ENCODE results near the gene FAM187B. TPM values are rescaled to one million over a fixed set of nuclear protein-coding genes. Genes with fewer than 3 reads are reported as not detected.

Gene FAM187B
- total RNA-seq, 2 donors from 2014 or later, result not detected

DNA sequence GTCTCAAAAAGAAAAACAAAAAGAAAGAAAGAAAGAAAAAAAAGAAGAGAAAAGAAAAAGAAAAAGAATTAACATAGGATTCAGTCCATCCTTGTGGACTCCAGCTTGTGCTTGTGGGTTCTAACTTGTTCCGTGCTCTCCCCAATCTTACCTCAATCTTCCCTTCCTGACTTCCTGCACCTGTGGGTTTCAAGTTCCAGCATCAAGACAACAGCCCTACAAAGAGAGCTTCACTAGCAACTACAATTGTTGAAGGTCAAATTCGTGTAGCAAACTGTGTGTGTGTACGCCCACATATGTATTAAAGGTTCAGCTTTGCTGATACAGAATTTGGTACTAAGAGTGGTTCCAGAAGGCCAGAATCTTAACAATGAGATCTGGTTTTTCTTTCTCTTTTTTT, 48.7 kb downstream of the FAM187B start:
- DNase-seq (no peak), ATAC-seq (no peak)
- no peak overlapping the region for H3K27ac ChIP-seq
- TF ChIP-seq, protein P1, sequence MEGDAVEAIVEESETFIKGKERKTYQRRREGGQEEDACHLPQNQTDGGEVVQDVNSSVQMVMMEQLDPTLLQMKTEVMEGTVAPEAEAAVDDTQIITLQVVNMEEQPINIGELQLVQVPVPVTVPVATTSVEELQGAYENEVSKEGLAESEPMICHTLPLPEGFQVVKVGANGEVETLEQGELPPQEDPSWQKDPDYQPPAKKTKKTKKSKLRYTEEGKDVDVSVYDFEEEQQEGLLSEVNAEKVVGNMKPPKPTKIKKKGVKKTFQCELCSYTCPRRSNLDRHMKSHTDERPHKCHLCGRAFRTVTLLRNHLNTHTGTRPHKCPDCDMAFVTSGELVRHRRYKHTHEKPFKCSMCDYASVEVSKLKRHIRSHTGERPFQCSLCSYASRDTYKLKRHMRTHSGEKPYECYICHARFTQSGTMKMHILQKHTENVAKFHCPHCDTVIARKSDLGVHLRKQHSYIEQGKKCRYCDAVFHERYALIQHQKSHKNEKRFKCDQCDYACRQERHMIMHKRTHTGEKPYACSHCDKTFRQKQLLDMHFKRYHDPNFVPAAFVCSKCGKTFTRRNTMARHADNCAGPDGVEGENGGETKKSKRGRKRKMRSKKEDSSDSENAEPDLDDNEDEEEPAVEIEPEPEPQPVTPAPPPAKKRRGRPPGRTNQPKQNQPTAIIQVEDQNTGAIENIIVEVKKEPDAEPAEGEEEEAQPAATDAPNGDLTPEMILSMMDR (IDR thresholded peaks at IDR 0.05), result no peak
- no peak for TF ChIP-seq POLR2A (IDR thresholded peaks at IDR 0.05)
- no peak overlapping the region for H3K4me3 ChIP-seq
- no peaks in the 10 kb centered on the region for H3K9me3 ChIP-seq
- 69 to 73% methylated on average over 3 of the region's 3 CpGs for WGBS, 2 donors
- intact Hi-C loops (cut with DNase I), result no loop called here
- H3K4me1 ChIP-seq, result no peaks in the 10 kb centered on the region
- peaks cover 0 to 5% of the 10 kb centered on the region in 2 donors for H3K27me3 ChIP-seq
- H3K36me3 ChIP-seq (replicated peaks in 1 of 2; ENCODE audit: insufficient read depth in 1 of 2, low read depth in 2 of 2), result no peaks in the 10 kb centered on the region

DNA sequence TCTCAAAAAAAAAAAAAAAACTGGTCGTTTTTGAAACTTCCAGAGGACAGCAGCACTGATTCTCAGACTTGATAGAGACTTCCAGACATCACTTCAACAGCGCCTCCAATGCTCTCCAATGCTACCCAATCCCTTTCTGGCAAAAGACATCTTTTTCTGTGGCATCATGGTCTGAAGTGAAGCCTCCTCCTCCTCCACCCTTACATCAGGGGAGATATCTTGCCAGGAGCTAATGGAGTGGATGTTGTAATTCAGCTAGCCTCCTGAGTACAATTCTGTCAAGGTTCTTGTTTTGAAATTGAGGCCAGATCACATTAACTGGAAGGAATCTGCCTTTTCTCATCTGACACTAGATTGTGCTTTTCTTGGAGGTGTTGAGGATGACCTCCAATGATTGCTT, 49.8 kb downstream of the FAM187B start:
- Histone ChIP-seq H3K4me1 (no peaks in the 10 kb centered on the region), H3K36me3 (replicated peaks in 1 of 2; ENCODE audit: insufficient read depth in 1 of 2, low read depth in 2 of 2) (no peaks in the 10 kb centered on the region), H3K27me3 (peaks cover 0 to 5% of the 10 kb centered on the region in 2 donors), H3K27ac (no peak overlapping the region), H3K9me3 (no peaks in the 10 kb centered on the region), H3K4me3 (no peak overlapping the region)
- 53 to 55% methylated on average over 2 of the region's 2 CpGs for WGBS, 2 donors
- intact Hi-C loops (cut with DNase I), result no loop called here
- DNase-seq, result no peak
- ATAC-seq, result no peak
- TF ChIP-seq, protein P1 (IDR thresholded peaks at IDR 0.05), result no peak
- TF ChIP-seq POLR2A (IDR thresholded peaks at IDR 0.05), result no peak

DNA sequence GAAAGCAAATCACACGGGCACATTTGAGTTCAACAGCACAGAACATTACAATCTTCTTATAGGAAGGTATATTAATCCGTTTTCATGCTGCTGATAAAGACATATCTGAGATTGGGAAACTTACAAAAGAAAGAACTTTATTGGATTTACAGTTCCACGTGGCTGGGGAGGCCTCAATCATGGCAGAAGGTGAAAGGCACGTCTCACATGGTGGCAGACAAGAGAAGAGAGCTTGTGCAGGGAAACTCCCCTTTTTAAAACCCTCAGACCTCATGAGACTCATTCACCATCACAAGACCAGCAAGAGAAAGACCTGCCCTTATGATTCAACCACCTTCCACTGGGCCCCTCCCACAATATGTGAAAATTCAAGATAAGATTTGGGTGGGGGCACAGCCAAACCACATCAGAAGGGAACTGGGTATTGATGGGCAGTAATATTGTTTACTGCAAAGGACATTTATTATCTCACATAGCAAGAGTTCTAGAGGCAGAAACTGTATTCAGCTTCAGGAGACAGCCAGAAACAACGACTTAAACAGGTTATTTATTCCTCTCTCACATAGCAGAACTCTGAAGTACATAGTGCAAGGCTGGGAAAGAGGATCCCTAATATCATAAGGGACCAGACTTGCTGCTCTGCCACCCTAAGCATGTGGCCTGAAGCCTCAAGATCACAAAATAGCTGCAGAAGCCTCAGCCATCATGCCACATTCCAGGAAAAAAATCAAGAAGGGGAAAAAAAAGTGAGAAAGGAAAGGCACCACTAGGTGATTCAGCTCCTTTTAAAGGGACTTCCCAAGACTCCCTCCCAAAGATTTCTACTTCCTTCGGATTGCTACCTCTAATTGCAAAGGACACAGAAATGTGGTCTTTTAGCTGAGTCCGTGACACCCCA, 50.9 kb downstream of the FAM187B start:
- Histone ChIP-seq H3K36me3 (replicated peaks in 1 of 2; ENCODE audit: insufficient read depth in 1 of 2, low read depth in 2 of 2) (no peaks in the 10 kb centered on the region), H3K4me1 (no peaks in the 10 kb centered on the region), H3K4me3 (no peak overlapping the region), H3K27me3 (peaks cover 0 to 5% of the 10 kb centered on the region in 2 donors), H3K9me3 (no peaks in the 10 kb centered on the region), H3K27ac (no peak overlapping the region)
- 69 to 71% methylated on average over 7 of the region's 7 CpGs for WGBS, 2 donors
- ATAC-seq (no peak), DNase-seq (no peak)
- TF ChIP-seq, protein P1 (IDR thresholded peaks at IDR 0.05), result no peak
- TF ChIP-seq POLR2A (IDR thresholded peaks at IDR 0.05), result no peak
- intact Hi-C loops (cut with DNase I), result no loop called here

DNA sequence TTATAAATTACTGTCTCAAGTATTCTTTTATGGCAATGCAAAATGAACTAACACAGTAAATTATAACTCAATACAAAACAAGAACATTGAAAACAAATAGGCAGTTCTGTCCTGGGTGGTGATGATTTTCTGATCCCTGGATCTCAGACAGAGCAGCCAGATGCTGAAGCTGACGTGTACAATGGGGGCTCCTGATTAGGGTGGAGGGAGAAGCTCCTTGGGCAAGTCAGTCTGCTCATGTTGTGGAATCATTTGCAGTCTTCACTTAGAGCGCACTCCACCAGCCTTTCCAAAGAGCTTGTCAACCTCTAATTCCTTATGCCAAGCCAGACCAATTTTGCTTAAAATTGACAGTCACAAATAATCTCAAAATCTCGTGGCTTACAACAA, 52.4 kb downstream of the FAM187B start:
- 54 to 65% methylated on average over 3 of the region's 3 CpGs for WGBS, 2 donors
- no peaks in the 10 kb centered on the region for H3K36me3 ChIP-seq (replicated peaks in 1 of 2; ENCODE audit: insufficient read depth in 1 of 2, low read depth in 2 of 2)
- H3K4me1 ChIP-seq, result no peaks in the 10 kb centered on the region
- H3K27ac ChIP-seq, result no peak overlapping the region
- DNase-seq (no peak), ATAC-seq (no peak)
- H3K4me3 ChIP-seq, result no peak overlapping the region
- TF ChIP-seq, protein P1 (IDR thresholded peaks at IDR 0.05), result no peak
- TF ChIP-seq POLR2A (IDR thresholded peaks at IDR 0.05), result no peak
- no peaks in the 10 kb centered on the region for H3K9me3 ChIP-seq
- intact Hi-C loops (cut with DNase I), result no loop called here
- H3K27me3 ChIP-seq, result peaks cover 0 to 5% of the 10 kb centered on the region in 2 donors

Other genes starting within 250 kb of the FAM187B start
- 10 to 100 TPM; 90.8 to 94.9 TPM for gene GRAMD1A, start 228.4 kb downstream of the FAM187B start, total RNA-seq
- 10 to 100 TPM in 1 of 2 donors, 1 to 10 TPM in 1; 2.3 to 23.6 TPM for gene SCN1B, start 198.3 kb downstream of the FAM187B start, total RNA-seq
- 100 to 1,000 TPM; 135 to 289 TPM for gene HPN, start 187.0 kb downstream of the FAM187B start, total RNA-seq
- 10 to 100 TPM; 13.5 to 51.6 TPM for gene FXYD3, start 112.9 kb downstream of the FAM187B start, total RNA-seq
- 1 to 10 TPM; 1.6 to 3.9 TPM for gene LGI4, start 93.7 kb downstream of the FAM187B start, total RNA-seq
- gene FXYD1, start 89.9 kb downstream of the FAM187B start, total RNA-seq, result 1 to 10 TPM; 1.6 to 9.1 TPM
- gene FXYD7, start 85.5 kb downstream of the FAM187B start, total RNA-seq, result 1 to 10 TPM in 1 of 2 donors, under 1 TPM in 1; 0.52 to 1.3 TPM
- gene FXYD5, start 74.0 kb downstream of the FAM187B start, total RNA-seq, result 10 to 100 TPM; 11.5 to 17.1 TPM
- 10 to 100 TPM; 67.5 to 80.1 TPM for gene LSR, start 20.3 kb upstream of the FAM187B start, total RNA-seq
- 10 to 100 TPM; 76.8 to 91.3 TPM for gene USF2, start 40.2 kb upstream of the FAM187B start, total RNA-seq
- gene HAMP, start 53.8 kb upstream of the FAM187B start, total RNA-seq, result not detected
- gene MAG, start 63.4 kb upstream of the FAM187B start, total RNA-seq, result 1 to 10 TPM in 1 of 2 donors, not detected in 1; 1.6 TPM
- 1 to 10 TPM in 1 of 2 donors, under 1 TPM in 1; 0.52 to 3.0 TPM for gene CD22, start 100.4 kb upstream of the FAM187B start, total RNA-seq
- 1 to 10 TPM; 1.6 to 2.3 TPM for gene FFAR1, start 119.2 kb upstream of the FAM187B start, total RNA-seq
- not detected for gene FFAR3, start 129.7 kb upstream of the FAM187B start, total RNA-seq
- gene GPR42, start 142.3 kb upstream of the FAM187B start, total RNA-seq, result not detected
- not detected for gene FFAR2, start 219.5 kb upstream of the FAM187B start, total RNA-seq